BLaER1 (cell line): ENCODE measurements around the gene BRD9.

Experiments
- H3K27ac ChIP-seq: shearing (Covaris generic); formaldehyde crosslinking; 2 replicates; pipeline ENCODE4 v1.8.1; 2022
- H3K27me3 ChIP-seq: shearing (Covaris generic); formaldehyde crosslinking; 2 replicates; pipeline ENCODE4 v1.8.1; 2022
- H3K36me3 ChIP-seq: shearing (Covaris generic); formaldehyde crosslinking; 2 replicates; pipeline ENCODE4 v1.8.1; 2022
- H3K4me1 ChIP-seq: shearing (Covaris generic); formaldehyde crosslinking; 2 replicates; pipeline ENCODE4 v1.8.1; 2022
- H3K4me2 ChIP-seq: shearing (Covaris generic); formaldehyde crosslinking; 2 replicates; pipeline ENCODE4 v1.8.1; 2022
- H3K4me3 ChIP-seq: shearing (Covaris generic); formaldehyde crosslinking; 2 replicates; pipeline ENCODE4 v1.8.1; 2022
- H3K9ac ChIP-seq: shearing (Covaris generic); formaldehyde crosslinking; 2 replicates; pipeline ENCODE4 v1.8.1; 2022
- H3K9me3 ChIP-seq: shearing (Covaris generic); formaldehyde crosslinking; 2 replicates; pipeline ENCODE4 v1.8.1; 2022
- H4K20me1 ChIP-seq: shearing (Covaris generic); formaldehyde crosslinking; 2 replicates; pipeline ENCODE4 v1.8.1; 2022
- Cebpa-rat ChIP-seq: shearing (Covaris generic); IDR thresholded peaks from 2 replicates; pipeline ENCODE4 v1.8.1; 2022

The BRD9 gene

DNA sequence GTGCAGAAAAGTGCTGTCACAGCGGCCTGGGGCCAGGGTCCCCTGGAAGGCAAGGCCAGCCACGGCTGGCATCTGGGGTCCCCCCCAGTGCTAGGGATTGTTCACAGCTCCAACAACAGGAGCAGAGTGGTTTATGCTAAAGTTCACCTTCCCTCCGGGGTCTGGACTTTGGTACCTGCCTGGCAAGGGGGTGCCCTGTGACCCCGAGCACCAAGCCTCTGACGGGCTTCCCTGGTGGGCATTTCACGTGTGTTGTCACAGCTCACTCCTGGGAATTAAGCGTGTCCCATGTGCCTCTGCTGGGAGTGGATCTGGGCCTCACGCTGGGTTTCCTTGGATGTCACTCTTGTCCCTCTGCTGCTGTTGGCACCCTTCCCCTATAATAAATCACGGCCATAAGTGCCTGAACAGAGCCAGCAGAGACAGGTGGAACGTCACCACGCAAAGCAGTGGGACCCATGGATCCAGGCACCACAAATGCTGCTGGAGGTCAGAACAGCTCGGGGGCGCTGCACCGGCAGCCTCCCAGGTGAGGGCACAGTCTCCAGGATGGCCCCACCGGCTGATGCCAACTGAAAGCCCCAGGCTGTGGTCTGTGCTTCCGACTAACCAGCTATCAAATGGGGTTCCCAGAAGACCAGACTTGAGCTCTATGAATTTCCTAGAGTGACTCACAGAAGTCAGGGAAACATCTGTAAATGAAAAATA is 24.0 kb downstream of the BRD9 start:
- Histone ChIP-seq H3K36me3 (peaks cover 100% of the 10 kb centered on the region), H4K20me1 (peaks cover 94% of the 10 kb centered on the region), H3K4me2 (no peak overlapping the region)

DNA sequence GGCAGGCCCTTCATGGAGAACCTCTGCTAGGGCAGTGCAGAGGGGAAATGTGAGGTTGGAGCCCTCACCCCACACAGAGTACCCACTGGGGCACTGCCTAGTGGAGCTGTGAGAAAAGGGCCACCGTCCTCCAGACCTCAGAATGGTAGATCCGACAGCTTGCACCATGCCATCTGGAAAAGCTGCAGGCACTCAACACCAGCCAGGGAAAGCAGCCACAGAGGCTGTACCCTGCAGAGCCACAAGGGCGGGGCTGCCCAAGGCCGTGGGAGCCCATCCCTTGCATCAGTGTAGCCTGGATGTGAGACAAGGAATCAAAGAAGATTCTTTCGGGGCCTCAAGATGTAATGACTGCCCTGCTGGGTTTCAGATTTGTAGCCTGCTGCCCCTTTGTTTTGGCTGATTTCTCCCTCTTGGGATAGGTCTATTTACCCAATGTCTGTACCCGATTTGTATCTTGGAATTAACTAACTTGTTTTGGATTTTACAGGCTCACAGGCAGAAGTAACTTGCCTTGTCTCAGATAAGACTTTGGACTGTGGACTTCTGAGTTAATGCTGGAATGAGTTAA is 25.2 kb downstream of the BRD9 start:
- Histone ChIP-seq H3K27ac (no peak overlapping the region), H3K9me3 (no peaks in the 10 kb centered on the region), H3K36me3 (peaks cover 93% of the 10 kb centered on the region), H3K4me3 (no peak overlapping the region), H4K20me1 (peaks cover 94% of the 10 kb centered on the region), H3K9ac (no peak overlapping the region), H3K4me2 (no peak overlapping the region), H3K4me1 (peaks cover 30% of the 10 kb centered on the region), H3K27me3 (no peaks in the 10 kb centered on the region)
- TF ChIP-seq Cebpa-rat, result no peak

More for the DNA sequence above, 24.0 kb downstream of the BRD9 start:
- Histone ChIP-seq H3K27ac (no peak overlapping the region), H3K4me1 (peaks cover 18% of the 10 kb centered on the region), H3K9me3 (no peaks in the 10 kb centered on the region), H3K9ac (no peak overlapping the region), H3K4me3 (no peak overlapping the region), H3K27me3 (no peaks in the 10 kb centered on the region)
- TF ChIP-seq Cebpa-rat, result no peak

DNA sequence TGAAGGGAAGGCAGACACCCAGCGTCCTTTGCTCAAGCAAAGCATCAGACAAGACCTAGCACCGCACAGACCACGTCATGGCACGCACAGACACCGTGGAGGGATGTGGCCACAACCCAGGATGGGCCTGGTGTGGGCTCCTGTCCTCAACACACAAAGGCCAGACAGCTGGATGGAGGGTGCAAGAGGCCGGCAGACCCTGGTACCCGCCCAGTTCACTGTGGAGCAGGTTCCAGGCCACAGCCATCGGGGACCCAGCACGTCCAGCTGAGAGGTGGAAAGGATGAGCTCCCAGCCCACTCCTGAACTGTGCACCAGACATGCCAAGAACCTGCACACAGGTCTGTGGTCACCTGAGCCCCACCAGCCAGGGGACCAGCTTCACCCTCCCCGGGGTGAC is 26.8 kb downstream of the BRD9 start:
- no peak for TF ChIP-seq Cebpa-rat
- 0 out of 2 replicates have a peak overlapping the region, but pooled peaks have one; percentile 13 for H3K27ac ChIP-seq
- H3K9ac ChIP-seq, result no peak overlapping the region
- no peaks in the 10 kb centered on the region for H3K9me3 ChIP-seq
- H3K4me2 ChIP-seq, result no peak overlapping the region
- H3K36me3 ChIP-seq, result peaks cover 77% of the 10 kb centered on the region
- no peak overlapping the region for H3K4me3 ChIP-seq
- peaks cover 46% of the 10 kb centered on the region for H3K4me1 ChIP-seq
- peaks cover 94% of the 10 kb centered on the region for H4K20me1 ChIP-seq
- no peaks in the 10 kb centered on the region for H3K27me3 ChIP-seq

DNA sequence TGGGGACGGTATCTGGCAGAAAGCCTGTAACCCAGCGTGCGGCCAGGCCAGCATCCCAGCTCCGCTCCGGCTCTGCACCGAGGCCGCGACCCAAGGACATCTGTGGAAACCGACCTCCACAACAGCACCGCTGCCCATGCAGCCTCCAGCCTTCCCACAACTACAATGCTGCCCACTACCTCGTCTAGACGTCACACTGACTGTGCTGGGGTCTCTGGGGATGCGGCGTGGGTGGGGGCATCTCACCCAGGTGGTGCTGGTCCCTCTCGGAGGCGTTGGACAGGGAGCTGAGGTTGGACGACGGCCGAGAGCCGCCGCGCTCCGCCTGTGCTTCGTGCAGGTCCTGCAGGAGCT is 27.5 kb downstream of the BRD9 start:
- Histone ChIP-seq H3K4me2 (peak overlapping the region; percentile 85; the same call in 1 of the 2 replicates), H3K27ac (peak overlapping the region; percentile 68; the same call in 1 of the 2 replicates), H3K4me3 (no peak overlapping the region), H4K20me1 (peaks cover 95% of the 10 kb centered on the region), H3K4me1 (peaks cover 46% of the 10 kb centered on the region), H3K36me3 (peaks cover 71% of the 10 kb centered on the region), H3K9me3 (no peaks in the 10 kb centered on the region), H3K27me3 (no peaks in the 10 kb centered on the region), H3K9ac (peak overlapping the region; percentile 26; the same call in 1 of the 2 replicates)
- no peak for TF ChIP-seq Cebpa-rat

DNA sequence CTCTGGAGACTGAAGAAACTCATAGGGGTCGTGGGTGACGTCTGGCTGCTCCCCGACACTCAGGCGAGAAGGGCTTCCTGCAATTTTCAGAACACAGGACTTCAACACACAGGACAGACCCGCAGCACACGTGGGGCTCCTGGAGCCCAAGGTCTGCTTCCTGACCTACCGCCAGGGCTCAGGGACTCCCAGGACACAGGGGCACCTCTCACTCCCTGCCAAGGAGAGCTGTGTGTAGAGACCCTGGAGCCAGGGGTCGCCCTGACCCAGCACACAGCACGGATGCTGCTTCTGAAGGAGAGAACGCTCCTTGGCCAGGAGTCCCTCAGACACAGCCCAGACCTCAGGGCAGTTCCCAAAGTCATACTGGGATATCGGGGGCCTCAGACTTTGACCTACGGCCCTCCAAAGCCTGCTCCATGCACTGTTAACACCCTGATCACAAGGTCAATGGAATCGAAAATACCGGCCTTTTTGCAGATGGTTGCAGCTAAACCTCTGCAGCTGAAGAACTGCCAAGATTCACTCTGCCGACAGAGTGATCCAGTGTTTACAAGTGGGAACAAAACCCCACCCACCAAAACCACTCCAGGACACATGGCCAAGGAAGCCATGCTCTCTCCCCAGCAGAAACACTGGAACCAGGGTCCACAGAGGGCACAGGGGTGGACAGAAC is 28.0 kb downstream of the BRD9 start:
- Histone ChIP-seq H3K9me3 (no peaks in the 10 kb centered on the region), H3K36me3 (peaks cover 66% of the 10 kb centered on the region), H3K27me3 (no peaks in the 10 kb centered on the region), H3K4me2 (peak overlapping the region; percentile 85), H3K27ac (peak overlapping the region; percentile 68), H3K4me1 (peaks cover 46% of the 10 kb centered on the region), H3K4me3 (no peak overlapping the region), H3K9ac (peak overlapping the region; percentile 26), H4K20me1 (peaks cover 95% of the 10 kb centered on the region)
- TF ChIP-seq Cebpa-rat, result no peak

DNA sequence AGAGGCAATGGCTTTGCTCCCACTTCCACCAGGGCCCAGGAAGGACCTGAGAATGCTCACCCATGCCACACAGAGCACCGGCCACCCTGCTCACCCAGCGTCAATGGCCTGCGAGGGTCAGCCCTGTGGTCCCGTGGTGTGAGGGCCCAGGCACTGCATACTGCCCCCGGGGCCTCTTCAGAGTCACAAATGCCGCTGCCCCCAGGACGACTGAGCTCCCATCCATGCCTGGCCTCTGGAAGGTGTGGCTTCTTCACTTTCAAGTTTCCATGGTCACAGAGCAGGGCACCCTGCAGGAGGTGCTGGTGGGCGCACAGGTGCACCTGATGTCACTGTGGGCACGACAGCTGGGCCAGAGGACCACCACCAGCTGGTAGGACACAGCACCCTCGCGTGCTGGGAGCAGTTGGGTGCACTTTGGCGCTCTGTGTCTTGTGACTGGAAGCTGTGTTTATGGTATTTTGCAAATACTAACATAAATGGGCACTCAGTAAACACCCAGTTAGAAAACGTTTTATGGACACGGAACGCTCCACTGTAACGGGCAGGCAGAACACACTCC is 29.3 kb downstream of the BRD9 start:
- Histone ChIP-seq H3K27me3 (no peaks in the 10 kb centered on the region), H3K9ac (peak overlapping the region; percentile 26), H3K4me1 (peaks cover 46% of the 10 kb centered on the region), H4K20me1 (peaks cover 96% of the 10 kb centered on the region), H3K4me2 (peak overlapping the region; percentile 85), H3K36me3 (peaks cover 53% of the 10 kb centered on the region), H3K9me3 (no peaks in the 10 kb centered on the region), H3K27ac (peak overlapping the region; percentile 68), H3K4me3 (peak overlapping the region; percentile 5)
- no peak for TF ChIP-seq Cebpa-rat

DNA sequence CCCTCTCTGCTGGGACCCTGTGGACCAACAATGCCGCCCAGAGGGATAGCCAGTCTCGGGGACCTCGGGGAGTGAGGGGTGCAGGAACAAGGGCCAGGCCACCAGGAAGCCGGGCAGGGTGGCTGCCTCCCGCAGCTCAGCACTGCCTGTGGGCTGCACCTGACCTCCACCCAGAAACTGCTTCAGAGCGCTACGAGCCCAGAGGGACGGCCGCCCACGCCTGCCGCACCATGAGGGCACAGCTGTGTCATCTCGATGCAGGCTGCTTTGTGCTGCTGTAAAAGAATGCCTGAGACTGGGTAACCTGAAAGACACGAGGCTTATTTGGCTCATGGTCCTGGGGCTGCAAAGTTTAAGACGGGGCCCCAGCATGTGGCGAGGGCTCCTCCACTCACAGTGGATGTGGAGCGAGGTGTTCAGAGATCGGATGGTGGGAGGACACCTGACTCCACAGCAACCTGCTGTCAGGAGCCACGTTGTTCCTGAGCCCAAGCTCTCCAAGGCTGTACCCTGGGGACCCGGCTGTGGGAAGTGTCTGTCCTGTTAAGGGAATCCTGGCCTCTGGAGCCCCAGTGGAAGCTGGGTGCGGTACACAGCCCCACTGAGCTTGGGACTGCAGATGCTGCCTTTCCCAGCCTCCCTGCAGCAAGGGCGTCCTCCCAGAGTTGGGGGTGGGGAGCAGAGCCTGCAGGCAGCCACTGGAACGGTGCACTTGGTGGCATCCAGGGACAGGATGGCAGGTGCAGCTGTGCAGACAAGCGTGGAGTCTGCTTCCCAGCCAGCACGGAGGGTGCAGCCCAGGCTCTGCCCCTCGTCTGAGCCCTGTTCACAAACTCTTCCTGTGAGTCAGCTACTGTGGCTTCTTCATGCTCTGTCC is 30.0 kb downstream of the BRD9 start:
- Histone ChIP-seq H3K9ac (peak overlapping the region; percentile 26; the same call in 1 of the 2 replicates), H3K4me3 (peak overlapping the region; percentile 5), H3K4me2 (peak overlapping the region; percentile 85), H3K36me3 (peaks cover 46% of the 10 kb centered on the region), H3K4me1 (peaks cover 46% of the 10 kb centered on the region), H4K20me1 (peaks cover 89% of the 10 kb centered on the region), H3K9me3 (no peaks in the 10 kb centered on the region), H3K27ac (peak overlapping the region; percentile 68), H3K27me3 (no peaks in the 10 kb centered on the region)
- TF ChIP-seq Cebpa-rat, result no peak

DNA sequence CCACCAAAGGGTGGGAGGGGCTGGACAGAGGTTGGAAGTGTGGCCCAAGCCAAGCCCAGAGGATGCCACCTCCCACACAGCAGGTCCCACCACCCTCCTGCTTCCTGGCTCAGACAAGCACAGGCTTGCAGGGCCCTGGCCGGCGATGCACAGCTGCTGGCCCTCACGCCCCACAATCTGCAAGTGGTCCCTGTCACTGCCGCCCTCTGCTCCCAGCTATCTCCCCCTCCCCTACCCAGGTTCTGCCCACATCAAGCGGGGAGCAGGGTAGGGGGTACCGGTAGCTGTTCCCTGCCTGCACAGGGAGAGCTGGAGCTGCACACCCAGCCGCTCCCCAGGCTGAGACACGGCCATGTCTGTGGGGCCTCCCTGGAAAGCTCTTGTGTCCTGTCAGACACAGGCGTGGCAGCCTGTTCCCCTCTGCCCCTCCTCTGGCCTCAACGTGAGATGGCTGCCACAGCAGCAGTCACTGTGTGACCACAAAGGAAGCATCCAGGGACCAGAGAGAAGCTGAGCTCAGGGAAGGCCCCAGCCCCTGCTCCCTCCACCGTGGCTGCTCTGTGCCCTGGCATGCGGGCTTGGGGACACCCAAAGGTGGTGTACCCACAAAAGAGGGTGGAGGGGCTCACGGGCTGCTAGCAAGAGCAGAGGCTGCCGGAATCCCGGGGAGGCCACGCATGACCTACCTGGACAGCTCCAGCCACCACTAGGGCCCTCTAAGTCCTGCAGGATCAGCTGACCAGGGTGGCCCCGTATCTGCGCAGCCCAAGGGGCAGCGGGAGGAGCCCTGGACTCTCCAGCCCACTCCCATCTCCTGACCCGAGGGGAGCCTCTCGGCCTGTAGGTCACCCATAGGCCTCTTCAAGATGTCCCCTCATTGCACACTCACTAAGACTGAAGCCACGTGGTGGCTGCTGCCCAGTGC is 30.9 kb downstream of the BRD9 start:
- Histone ChIP-seq H3K4me1 (peaks cover 53% of the 10 kb centered on the region), H3K4me3 (no peak overlapping the region), H4K20me1 (peaks cover 80% of the 10 kb centered on the region), H3K27ac (peak overlapping the region; percentile 68), H3K4me2 (peak overlapping the region; percentile 85), H3K27me3 (no peaks in the 10 kb centered on the region), H3K9ac (0 out of 2 replicates have a peak overlapping the region, but pooled peaks have one; percentile 26), H3K9me3 (no peaks in the 10 kb centered on the region), H3K36me3 (peaks cover 37% of the 10 kb centered on the region)
- no peak for TF ChIP-seq Cebpa-rat
